HEK293 (cell line): ENCODE results near the gene ASIC1.

Experiments used
- FEZF1 ChIP-seq: fragments of 450-650 bp; formaldehyde crosslinking; IDR thresholded peaks from 2 replicates; pipeline ENCODE4 v1.5.1; 2016; ENCODE audit warnings: missing biosample characterization, missing genetic modification characterization
- HOXC10 ChIP-seq: sonication (generic); formaldehyde crosslinking; IDR thresholded peaks from 2 replicates; pipeline ENCODE4 v1.8.1; 2023; ENCODE audit warnings: mild to moderate bottlenecking, missing genetic modification reagents
- KLF10 ChIP-seq: fragments of 450-650 bp; IDR thresholded peaks from 2 replicates; pipeline ENCODE4 v1.5.1; 2018; ENCODE audit warnings: missing biosample characterization, mild to moderate bottlenecking, missing genetic modification characterization
- PATZ1 ChIP-seq: fragments of 450-650 bp; formaldehyde crosslinking; IDR thresholded peaks from 2 replicates; pipeline ENCODE4 v1.5.1; 2016; ENCODE audit warnings: missing biosample characterization, missing genetic modification characterization
- PRDM10 ChIP-seq: fragments of 450-650 bp; formaldehyde crosslinking; IDR thresholded peaks from 2 replicates; pipeline ENCODE4 v1.5.1; 2016; ENCODE audit warnings: missing biosample characterization, missing genetic modification characterization
- REST ChIP-seq: fragments of 450-650 bp; formaldehyde crosslinking; IDR thresholded peaks from 2 replicates; pipeline ENCODE4 v1.5.1; 2016; ENCODE audit warnings: missing biosample characterization, missing genetic modification characterization
- SP7 ChIP-seq: fragments of 450-650 bp; formaldehyde crosslinking; IDR thresholded peaks from 2 replicates; pipeline ENCODE4 v1.5.1; 2016; ENCODE audit warnings: missing biosample characterization, missing genetic modification characterization
- ZBTB10 ChIP-seq: fragments of 450-650 bp; formaldehyde crosslinking; IDR thresholded peaks from 2 replicates; pipeline ENCODE4 v1.5.1; 2016; ENCODE audit warnings: missing biosample characterization, missing genetic modification characterization
- ZBTB11 ChIP-seq: fragments of 450-650 bp; formaldehyde crosslinking; conservative IDR thresholded peaks from 2 replicates; pipeline ENCODE4 v1.5.1; 2016; ENCODE audit warnings: low read depth, missing biosample characterization, missing genetic modification characterization
- ZBTB6 ChIP-seq: fragments of 450-650 bp; formaldehyde crosslinking; IDR thresholded peaks from 2 replicates; pipeline ENCODE4 v1.5.1; 2017; ENCODE audit warnings: missing biosample characterization, missing genetic modification characterization
- ZFP37 ChIP-seq: fragments of 450-650 bp; formaldehyde crosslinking; IDR thresholded peaks from 2 replicates; pipeline ENCODE4 v1.5.1; 2016; ENCODE audit warnings: missing biosample characterization, missing genetic modification characterization
- ZNF132 ChIP-seq: fragments of 450-650 bp; formaldehyde crosslinking; IDR thresholded peaks from 2 replicates; pipeline ENCODE4 v1.5.1; 2017; ENCODE audit warnings: missing biosample characterization, missing genetic modification characterization, borderline replicate concordance
- ZNF280D ChIP-seq: fragments of 450-650 bp; formaldehyde crosslinking; IDR thresholded peaks from 2 replicates; pipeline ENCODE4 v1.5.1; 2016; ENCODE audit warnings: missing biosample characterization, missing genetic modification characterization
- ZNF335 ChIP-seq: fragments of 450-650 bp; formaldehyde crosslinking; conservative IDR thresholded peaks from 2 replicates; pipeline ENCODE4 v1.5.1; 2016; ENCODE audit warnings: missing biosample characterization, missing genetic modification characterization
- ZNF449 ChIP-seq: fragments of 450-650 bp; formaldehyde crosslinking; IDR thresholded peaks from 2 replicates; pipeline ENCODE4 v1.5.1; 2017; ENCODE audit warnings: missing biosample characterization, mild to moderate bottlenecking, missing genetic modification characterization, moderate library complexity

ASIC1 gene

DNA sequence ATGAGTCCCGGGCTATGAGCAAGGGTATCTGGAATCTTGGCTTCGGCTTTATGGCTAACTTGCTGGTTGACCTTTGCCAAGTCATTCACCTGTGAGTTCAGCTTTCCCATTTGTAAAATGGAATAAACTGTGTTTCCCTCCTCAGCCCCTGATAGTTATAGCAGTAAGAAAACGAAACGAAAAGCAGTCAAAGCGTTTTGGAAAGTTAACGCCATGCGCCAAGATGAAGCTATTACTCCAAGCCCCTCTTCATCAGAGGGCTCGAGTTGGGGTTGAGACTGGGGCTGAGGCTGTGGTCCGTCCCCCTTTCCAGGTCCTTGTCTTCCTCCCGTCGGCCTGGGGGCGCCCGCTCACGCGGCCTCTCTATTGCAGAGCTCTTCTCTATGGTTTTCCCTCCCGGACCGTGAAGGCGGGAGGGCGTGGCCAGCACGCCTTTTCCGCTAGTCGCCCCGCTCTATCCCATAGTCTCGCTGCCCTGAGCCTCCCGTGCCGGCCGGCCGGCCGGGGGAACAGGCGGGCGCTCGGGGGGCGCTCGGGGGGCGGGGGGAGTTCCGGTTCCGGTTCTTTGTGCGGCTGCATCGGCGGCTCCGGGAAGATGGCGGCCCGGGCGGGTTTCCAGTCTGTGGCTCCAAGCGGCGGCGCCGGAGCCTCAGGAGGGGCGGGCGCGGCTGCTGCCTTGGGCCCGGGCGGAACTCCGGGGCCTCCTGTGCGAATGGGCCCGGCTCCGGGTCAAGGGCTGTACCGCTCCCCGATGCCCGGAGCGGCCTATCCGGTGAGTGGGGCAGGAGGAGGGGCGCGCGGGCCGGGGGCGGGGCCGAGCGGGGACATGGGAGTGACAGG is 27.6 kb downstream of the ASIC1 start, which contains the start of gene SMARCD1 (continued):
- TF ChIP-seq ZBTB10 (tag by site-specific recombination) (peak; percentile 82), ZNF449 (no peak), ZBTB11 (peak; percentile 90), REST (no peak), HOXC10 (CRISPR knock-in tag) (no peak), KLF10 (tag by site-specific recombination) (peak; percentile 46; the same call in 1 of the 2 replicates), ZBTB6 (tag by site-specific recombination) (0 out of 2 replicates have a peak, but pooled peaks have one; percentile 12), FEZF1 (no peak; the same call in 1 of the 2 replicates), ZNF280D (tag by site-specific recombination) (no peak), ZNF335 (tag by site-specific recombination) (peak; percentile 56), SP7 (tag by site-specific recombination) (peak; percentile 41; the same call in 1 of the 2 replicates), PRDM10 (no peak; the same call in 1 of the 2 replicates), PATZ1 (tag by site-specific recombination) (peak; percentile 66), ZFP37 (tag by site-specific recombination) (no peak), ZNF132 (tag by site-specific recombination) (no peak)
